ENCODE data around the gene ARHGAP6.

The ARHGAP6 gene

DNA sequence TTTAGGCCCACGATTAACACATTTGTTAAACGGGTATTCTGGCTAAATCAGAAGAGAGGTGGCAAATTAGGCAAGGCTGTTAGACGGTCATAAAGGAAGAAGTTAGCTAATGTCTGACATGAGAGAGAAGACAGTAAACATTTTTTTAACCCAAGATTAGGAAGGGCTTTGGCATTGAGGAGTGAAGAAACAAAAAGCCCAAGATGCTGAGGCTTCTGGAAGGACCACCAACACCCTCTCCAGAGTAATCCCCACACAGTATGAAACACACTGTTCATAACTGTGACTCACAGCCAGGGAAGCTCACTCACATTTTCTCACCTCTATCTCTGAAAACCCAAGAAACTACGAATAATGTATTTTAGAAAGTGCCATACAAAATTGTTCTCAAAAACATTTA, 244.9 kb downstream of the ARHGAP6 start:
- H3K9me3 ChIP-seq (ENCODE audit: severe bottlenecking), result no peaks in the 10 kb centered on the region
- DNase-seq, result no peak
- no peak overlapping the region for H3K27ac ChIP-seq
- H3K36me3 ChIP-seq, result no peaks in the 10 kb centered on the region
- no peak for TF ChIP-seq CTCF (IDR thresholded peaks at IDR 0.05; ENCODE audit: low read depth, low read length)
- no peak overlapping the region for H3K4me3 ChIP-seq (ENCODE audit: low read depth, low read length)
- H3K27me3 ChIP-seq (ENCODE audit: insufficient read depth, low read depth, severe bottlenecking), result peaks cover 30% of the 10 kb centered on the region

DNA sequence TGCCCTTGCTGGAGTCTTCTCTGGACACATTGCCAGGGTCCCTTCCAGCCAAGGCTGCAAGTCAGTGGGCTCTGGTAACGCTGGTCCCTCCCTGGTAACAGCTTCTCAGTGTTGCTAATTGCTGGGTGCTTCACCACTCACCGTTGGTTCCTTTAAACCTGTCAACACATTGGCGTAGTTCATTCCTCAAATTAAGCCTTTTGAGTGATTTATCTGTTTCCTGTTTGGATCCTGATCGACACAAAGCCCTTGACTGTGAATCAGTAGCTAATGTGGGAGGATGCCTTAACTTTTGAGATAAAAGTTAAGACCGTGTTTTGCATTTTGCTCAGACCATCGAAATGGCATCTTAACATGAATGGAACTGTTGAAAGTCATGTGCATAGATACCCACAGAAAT, 246.6 kb downstream of the ARHGAP6 start:
- no peaks in the 10 kb centered on the region for H3K9me3 ChIP-seq (ENCODE audit: severe bottlenecking)
- H3K4me3 ChIP-seq (ENCODE audit: low read depth, low read length), result no peak overlapping the region
- no peak for TF ChIP-seq CTCF (IDR thresholded peaks at IDR 0.05; ENCODE audit: low read depth, low read length)
- H3K27ac ChIP-seq, result no peak overlapping the region
- H3K27me3 ChIP-seq (ENCODE audit: insufficient read depth, low read depth, severe bottlenecking), result peaks cover 22% of the 10 kb centered on the region
- no peaks in the 10 kb centered on the region for H3K36me3 ChIP-seq
- no peak for DNase-seq

DNA sequence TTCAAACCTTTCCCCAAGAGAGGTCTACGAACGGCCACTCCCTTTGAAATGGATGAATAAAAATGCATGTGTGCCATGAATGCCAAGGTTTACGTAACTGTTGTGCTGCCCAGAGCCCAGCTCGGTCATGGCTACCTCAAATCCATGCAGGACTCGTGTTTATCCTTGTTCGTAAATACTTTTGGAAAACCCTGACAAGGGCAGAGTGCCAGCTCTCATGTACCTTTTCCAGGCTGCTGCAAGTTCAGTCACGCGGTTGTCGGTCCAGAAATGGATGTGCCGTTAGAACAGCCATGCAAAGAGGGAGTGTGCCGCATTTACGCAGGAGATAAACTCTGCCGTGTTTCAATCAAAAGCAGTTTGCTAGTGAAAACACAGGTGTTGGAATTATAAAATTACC, 249.1 kb downstream of the ARHGAP6 start:
- no peak for TF ChIP-seq CTCF (IDR thresholded peaks at IDR 0.05; ENCODE audit: low read depth, low read length)
- Histone ChIP-seq H3K9me3 (ENCODE audit: severe bottlenecking) (no peaks in the 10 kb centered on the region), H3K4me3 (ENCODE audit: low read depth, low read length) (no peak overlapping the region), H3K27ac (no peak overlapping the region), H3K36me3 (no peaks in the 10 kb centered on the region), H3K27me3 (ENCODE audit: insufficient read depth, low read depth, severe bottlenecking) (peaks cover 29% of the 10 kb centered on the region)
- DNase-seq, result no peak

DNA sequence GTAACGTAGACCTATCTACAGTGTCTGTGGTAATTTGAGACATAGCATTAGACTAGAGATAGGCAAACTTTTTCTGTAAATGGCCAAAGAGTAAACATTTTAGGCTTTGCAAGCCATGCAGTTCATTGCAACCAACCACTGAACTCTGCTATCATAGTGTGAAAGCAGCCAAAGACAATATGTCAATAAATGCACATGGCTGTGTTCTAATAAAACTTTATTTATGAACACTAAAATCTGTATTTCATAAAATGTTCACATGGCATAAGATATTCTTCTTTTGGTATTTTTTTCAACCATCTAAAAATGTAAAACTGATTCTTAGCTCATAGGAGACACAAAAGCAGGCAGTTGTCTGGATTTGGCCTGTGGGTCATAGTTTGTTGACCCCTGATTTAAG, 251.6 kb downstream of the ARHGAP6 start:
- TF ChIP-seq CTCF (IDR thresholded peaks at IDR 0.05; ENCODE audit: low read depth, low read length), result no peak
- DNase-seq, result no peak

GRCh38 chrX:11412715-11413623, 252.8 kb downstream of the ARHGAP6 start:
- Histone ChIP-seq H3K36me3 (no peaks in the 10 kb centered on the region), H3K27ac (no peak overlapping the region), H3K27me3 (ENCODE audit: insufficient read depth, low read depth, severe bottlenecking) (peaks cover 16% of the 10 kb centered on the region), H3K9me3 (ENCODE audit: severe bottlenecking) (no peaks in the 10 kb centered on the region), H3K4me3 (ENCODE audit: low read depth, low read length) (no peak overlapping the region)
- no peak for TF ChIP-seq CTCF (IDR thresholded peaks at IDR 0.05; ENCODE audit: low read depth, low read length)
- no peak for DNase-seq

More for the DNA sequence above, 251.6 kb downstream of the ARHGAP6 start:
- H3K36me3 ChIP-seq, result no peaks in the 10 kb centered on the region
- H3K4me3 ChIP-seq (ENCODE audit: low read depth, low read length), result no peak overlapping the region
- H3K9me3 ChIP-seq (ENCODE audit: severe bottlenecking), result no peaks in the 10 kb centered on the region
- H3K27ac ChIP-seq, result no peak overlapping the region
- peaks cover 16% of the 10 kb centered on the region for H3K27me3 ChIP-seq (ENCODE audit: insufficient read depth, low read depth, severe bottlenecking)

Measured in WERI-Rb-1 (cell line).